Neural cell (in vitro differentiated cells): Measurements from ENCODE around the gene GPAT2.
"Not testable (repeated sequence)": the region's sequence is repeated elsewhere in the genome, so short reads cannot be mapped to it uniquely, and the experiment has no call there.

Source experiments
- CTCF ChIP-seq: fragments of 450-650 bp; IDR thresholded peaks from 2 replicates; pipeline ENCODE4 v1.5.1; 2014; ENCODE audit warnings: antibody characterized with exemption, mild to moderate bottlenecking, moderate library complexity; ENCODE audit not compliant: poor library complexity, severe bottlenecking
- EP300 ChIP-seq: fragments of 450-650 bp; conservative IDR thresholded peaks from 2 replicates; pipeline ENCODE4 v1.6.1; 2014; ENCODE audit warnings: antibody characterized with exemption, mild to moderate bottlenecking, moderate library complexity; ENCODE audit not compliant: poor library complexity, severe bottlenecking
- EZH2 ChIP-seq: fragments of 200-600, 300-800 bp; shearing (Covaris generic), sonication (generic); IDR thresholded peaks from 2 replicates; pipeline ENCODE4 v1.6.1; 2014; ENCODE audit warnings: antibody characterized with exemption, low read length, borderline replicate concordance, mild to moderate bottlenecking; ENCODE audit not compliant: insufficient read depth, poor library complexity, severe bottlenecking
- POLR2AphosphoS5 ChIP-seq: IDR thresholded peaks from 2 replicates; pipeline ENCODE4 v1.6.1; 2012
- TAF1 ChIP-seq: IDR thresholded peaks from 2 replicates; pipeline ENCODE4 v1.6.1; 2012; ENCODE audit warnings: low read depth

GRCh38 chr2:96012086-96012791, 22.5 kb downstream of the GPAT2 start:
- not testable (repeated sequence) for TF ChIP-seq CTCF, TAF1, EP300, EZH2, POLR2AphosphoS5
